Transverse colon (tissue), 4 donors: ENCODE data around the gene FAM13A. TPM values are rescaled to one million over a fixed set of nuclear protein-coding genes. Genes with fewer than 3 reads are reported as not detected.

ENCODE experiments used
- DNase-seq: peaks from one replicate; pipeline ENCODE4 v3.0.0-alpha.2; 2019
- H3K27ac ChIP-seq, 4 donors: fragments of 200-600 bp; sonication (generic); 2 replicates each; pipeline ENCODE4 v1.5.1; 2016 to 2018; ENCODE audit warnings: inconsistent platforms in 4 of 4
- H3K27me3 ChIP-seq: fragments of 200-600 bp; sonication (generic); 2 replicates; pipeline ENCODE4 v1.5.1; 2017; ENCODE audit warnings: inconsistent platforms
- H3K36me3 ChIP-seq, 4 donors: fragments of 200-600 bp; sonication (generic); 2 replicates each; pipeline ENCODE4 v1.5.1; 2017 to 2019; ENCODE audit warnings: inconsistent platforms in 4 of 4
- H3K4me1 ChIP-seq, 4 donors: fragments of 200-600 bp; sonication (generic); 2 replicates each; pipeline ENCODE4 v1.5.1; 2017 to 2020; ENCODE audit warnings: inconsistent platforms in 4 of 4
- H3K4me3 ChIP-seq, 4 donors: fragments of 200-600 bp; sonication (generic); 1 replicate in 1 of 4; 2 replicates in 3 of 4; pipeline versions ENCODE4 v1.5.1 to v1.6.1; 2017 to 2019; ENCODE audit warnings: inconsistent platforms in 4 of 4
- H3K9me3 ChIP-seq, 2 donors: fragments of 200-600 bp; sonication (generic); 2 replicates each; pipeline ENCODE4 v1.5.1; 2017 to 2019; ENCODE audit warnings: inconsistent platforms in 2 of 2
- EP300 ChIP-seq: sonication (generic); formaldehyde crosslinking; IDR thresholded peaks from one replicate; pipeline ENCODE4 v1.6.1; 2017; ENCODE audit warnings: antibody characterized with exemption, low read depth
- POLR2A ChIP-seq: fragments of 450-650 bp; IDR thresholded peaks from one replicate; pipeline ENCODE4 v1.6.1; 2016; ENCODE audit warnings: antibody characterized with exemption, mild to moderate bottlenecking, moderate library complexity
- POLR2AphosphoS5 ChIP-seq, 3 donors: sonication (generic); formaldehyde crosslinking; IDR thresholded peaks; one replicate each; pipeline ENCODE4 v1.6.1; 2016; ENCODE audit warnings: antibody characterized with exemption in 3 of 3
- WGBS, 2 donors: methylation state at CpG; one replicate each; pipeline ENCODE4 v1.1.5; 2018; ENCODE audit warnings: low coverage in 1 of 2; 5-methylcytosine and 5-hydroxymethylcytosine counted together
- in situ Hi-C, 4 donors: fragments of 200-750 bp; cut with MboI; loops; one replicate each; pipeline versions ENCODE4 v1.15.0 to v1.15.1; 2017; ENCODE audit warnings: low sequenced_read_pairs in 3 of 4, low pct_ligation_motif_present in 1 of 4, low pct_unique_long_range_greater_than_20kb in 1 of 4
- intact Hi-C: fragments of 100-400 bp; cut with DNase I; formaldehyde crosslinking; loops from one replicate; pipeline ENCODE4 v1.15.1; 2023; ENCODE audit warnings: low total_unique reads
- total RNA-seq, 4 donors: library from RNA; depleted of rRNA; stranded (reverse); fragments of >200 nt; gene quantifications; one replicate each; pipeline ENCODE4 v1.1.0, GENCODE V29; 2016
- TF ChIP-seq, protein P1 (sequence below), 5 experiments: fragments of 200-600 bp in 3 of 5; fragments of 450-650 bp in 2 of 5; sonication (generic) in 3 of 5; IDR thresholded peaks; 1 replicate in 2 of 5; 2 replicates in 3 of 5; pipeline ENCODE4 v1.5.1; 2016 to 2017; ENCODE audit warnings: antibody characterized with exemption in 5 of 5, inconsistent platforms in 3 of 5, mild to moderate bottlenecking in 2 of 5, moderate library complexity in 1 of 5

The FAM13A gene
- total RNA-seq, 4 donors from 2014 or later, result 57.6 to 88.6 (median 67.6) TPM

DNA sequence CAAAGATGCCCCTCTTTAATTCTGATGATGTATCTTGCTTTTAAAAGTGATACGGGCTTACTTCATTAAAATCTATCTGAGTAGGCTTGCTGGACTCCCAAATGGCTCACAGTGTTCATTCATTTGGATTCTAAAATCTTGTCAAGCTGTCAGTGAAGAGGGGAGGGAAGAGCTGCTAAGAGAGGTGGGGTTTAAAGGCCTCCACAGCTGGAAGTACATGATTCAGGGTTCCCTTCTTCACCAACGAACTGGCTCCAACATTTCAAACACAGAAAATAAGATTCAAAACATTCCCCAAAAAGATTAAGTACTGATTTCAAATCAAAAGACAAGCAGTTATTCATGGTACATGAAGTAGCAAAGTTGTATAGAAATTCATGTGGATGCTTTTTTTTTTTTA lies 226.4 kb downstream of the FAM13A start:
- TF ChIP-seq POLR2AphosphoS5 (IDR thresholded peaks at IDR 0.05) (no peak), POLR2A (no peak), EP300 (no peak)
- TF ChIP-seq, protein P1, sequence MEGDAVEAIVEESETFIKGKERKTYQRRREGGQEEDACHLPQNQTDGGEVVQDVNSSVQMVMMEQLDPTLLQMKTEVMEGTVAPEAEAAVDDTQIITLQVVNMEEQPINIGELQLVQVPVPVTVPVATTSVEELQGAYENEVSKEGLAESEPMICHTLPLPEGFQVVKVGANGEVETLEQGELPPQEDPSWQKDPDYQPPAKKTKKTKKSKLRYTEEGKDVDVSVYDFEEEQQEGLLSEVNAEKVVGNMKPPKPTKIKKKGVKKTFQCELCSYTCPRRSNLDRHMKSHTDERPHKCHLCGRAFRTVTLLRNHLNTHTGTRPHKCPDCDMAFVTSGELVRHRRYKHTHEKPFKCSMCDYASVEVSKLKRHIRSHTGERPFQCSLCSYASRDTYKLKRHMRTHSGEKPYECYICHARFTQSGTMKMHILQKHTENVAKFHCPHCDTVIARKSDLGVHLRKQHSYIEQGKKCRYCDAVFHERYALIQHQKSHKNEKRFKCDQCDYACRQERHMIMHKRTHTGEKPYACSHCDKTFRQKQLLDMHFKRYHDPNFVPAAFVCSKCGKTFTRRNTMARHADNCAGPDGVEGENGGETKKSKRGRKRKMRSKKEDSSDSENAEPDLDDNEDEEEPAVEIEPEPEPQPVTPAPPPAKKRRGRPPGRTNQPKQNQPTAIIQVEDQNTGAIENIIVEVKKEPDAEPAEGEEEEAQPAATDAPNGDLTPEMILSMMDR (IDR thresholded peaks at IDR 0.05), result no peak
- Histone ChIP-seq H3K27ac (peak overlapping the region in 1 of 4 donors; percentile 1), H3K9me3 (no peaks in the 10 kb centered on the region), H3K27me3 (no peaks in the 10 kb centered on the region), H3K4me1 (peaks cover 0 to 20% (median 2%) of the 10 kb centered on the region in 4 donors), H3K36me3 (no peaks in the 10 kb centered on the region), H3K4me3 (no peak overlapping the region)
- WGBS, 2 donors, result 58 to 75% methylated on average over 2 of the region's 2 CpGs
- in situ Hi-C loops, result no loop called here
- DNase-seq, result no peak
- intact Hi-C loops, result no loop called here

- in situ Hi-C loops, result no loop called here
- no peak overlapping the region for H3K27ac ChIP-seq
- intact Hi-C loops, result no loop called here
- TF ChIP-seq EP300 (no peak), POLR2A (no peak), POLR2AphosphoS5 (IDR thresholded peaks at IDR 0.05) (no peak)
- TF ChIP-seq, protein P1 (IDR thresholded peaks at IDR 0.05), result no peak
- WGBS, 2 donors, result 0 to 50% methylated on average over 1 of the region's 1 CpG
- no peak for DNase-seq
- no peaks in the 10 kb centered on the region for H3K9me3 ChIP-seq
- H3K4me1 ChIP-seq, result peaks cover 1 to 23% (median 5%) of the 10 kb centered on the region in 4 donors
- H3K4me3 ChIP-seq, result no peak overlapping the region
- no peaks in the 10 kb centered on the region for H3K36me3 ChIP-seq
- no peaks in the 10 kb centered on the region for H3K27me3 ChIP-seq
Measured at GRCh38 chr4:88828842-88829571, 228.0 kb downstream of the FAM13A start.

DNA sequence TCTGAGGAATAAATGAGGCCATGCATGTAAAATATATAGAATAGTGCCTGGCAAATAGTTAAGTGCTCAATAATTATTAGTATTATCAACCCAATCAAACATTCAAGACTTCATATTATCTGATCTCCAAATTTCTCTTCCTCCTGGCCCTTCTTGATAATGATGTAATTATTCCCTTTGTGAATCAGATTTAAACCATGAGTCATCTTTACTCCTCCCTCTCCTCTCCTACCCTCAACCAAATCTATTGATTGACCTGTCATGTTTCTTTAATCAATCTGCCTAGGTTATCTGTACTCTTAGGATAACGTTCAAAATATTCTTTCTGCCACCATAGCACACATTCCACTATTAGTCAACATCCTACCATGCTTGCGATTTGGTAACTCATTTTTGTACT lies 229.5 kb downstream of the FAM13A start:
- intact Hi-C loops (no loop called here), in situ Hi-C loops (no loop called here)
- DNase-seq, result no peak
- H3K4me3 ChIP-seq, result no peak overlapping the region
- WGBS, 2 donors, result 66 to 79% methylated on average over 2 of the region's 2 CpGs
- no peaks in the 10 kb centered on the region for H3K27me3 ChIP-seq
- no peaks in the 10 kb centered on the region for H3K36me3 ChIP-seq
- peaks cover 3 to 26% (median 7%) of the 10 kb centered on the region in 4 donors for H3K4me1 ChIP-seq
- TF ChIP-seq POLR2A (no peak), EP300 (no peak), POLR2AphosphoS5 (IDR thresholded peaks at IDR 0.05) (no peak)
- TF ChIP-seq, protein P1 (IDR thresholded peaks at IDR 0.05), result no peak
- no peaks in the 10 kb centered on the region for H3K9me3 ChIP-seq
- H3K27ac ChIP-seq, result no peak overlapping the region

DNA sequence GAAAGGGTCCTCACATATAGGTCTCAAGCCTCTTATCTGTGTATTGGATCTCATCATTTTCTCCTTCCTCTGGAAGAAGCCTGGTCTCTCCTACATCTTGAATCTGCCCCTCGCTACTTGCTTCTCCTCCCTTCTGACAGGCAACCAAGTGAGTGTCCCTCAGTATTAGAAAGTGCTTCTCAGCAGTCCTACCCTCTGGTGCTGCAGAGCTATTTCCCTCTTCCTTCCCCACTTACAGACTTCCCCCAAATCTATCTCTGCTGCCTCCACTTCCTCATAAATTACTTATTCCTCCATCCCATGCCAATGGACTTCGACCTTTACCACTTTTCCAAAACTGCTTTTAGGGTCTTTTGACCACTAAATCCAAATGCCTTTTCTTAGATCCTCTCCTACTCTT lies 230.2 kb downstream of the FAM13A start:
- no peak for TF ChIP-seq EP300
- TF ChIP-seq, protein P1 (IDR thresholded peaks at IDR 0.05), result no peak
- TF ChIP-seq POLR2AphosphoS5 (IDR thresholded peaks at IDR 0.05), result no peak
- TF ChIP-seq POLR2A, result no peak
- DNase-seq, result no peak
- 66 to 87% methylated on average over 2 of the region's 2 CpGs for WGBS, 2 donors
- in situ Hi-C loops (no loop called here), intact Hi-C loops (no loop called here)
- Histone ChIP-seq H3K27me3 (no peaks in the 10 kb centered on the region), H3K36me3 (no peaks in the 10 kb centered on the region), H3K4me3 (no peak overlapping the region), H3K27ac (no peak overlapping the region), H3K4me1 (peaks cover 3 to 32% (median 7%) of the 10 kb centered on the region in 4 donors), H3K9me3 (no peaks in the 10 kb centered on the region)
